Measurements from ENCODE around the gene IGFLR1.
"Not testable (repeated sequence)": the region's sequence is repeated elsewhere in the genome, so short reads cannot be mapped to it uniquely, and the experiment has no call there.

The IGFLR1 gene

GRCh38 chr19:35777086-35777841 lies 35.0 kb upstream of the IGFLR1 start:
- DNase-seq (ENCODE audit: low read depth), result no peak

- no peak for DNase-seq (ENCODE audit: low read depth)
These were observed 34.0 kb upstream of the IGFLR1 start for GRCh38 chr19:35776102-35776788.

GRCh38 chr19:35775298-35776101 lies 33.2 kb upstream of the IGFLR1 start, which contains the start of gene ARHGAP33:
ARHGAP33 (plus strand) TSS chr19:35775564; CDS start chr19:35775659, 95 bp downstream.
- DNase-seq (ENCODE audit: low read depth), result peak; percentile 96

GRCh38 chr19:35775046-35775297 lies 32.7 kb upstream of the IGFLR1 start:
- no peak for DNase-seq (ENCODE audit: low read depth)

- DNase-seq (ENCODE audit: low read depth), result no peak
These were observed 32.2 kb upstream of the IGFLR1 start for GRCh38 chr19:35774274-35775045.

- no peak for DNase-seq (ENCODE audit: low read depth)
These were observed 31.0 kb upstream of the IGFLR1 start for GRCh38 chr19:35773020-35773806.

- not testable (repeated sequence) for DNase-seq (ENCODE audit: low read depth)
These were observed 30.1 kb upstream of the IGFLR1 start for GRCh38 chr19:35772362-35772761.

- no peak for DNase-seq (ENCODE audit: low read depth)
These were observed 25.8 kb upstream of the IGFLR1 start for GRCh38 chr19:35768082-35768421.

- no peak for DNase-seq (ENCODE audit: low read depth)
These were observed 25.2 kb upstream of the IGFLR1 start for GRCh38 chr19:35767288-35768081.

- DNase-seq (ENCODE audit: low read depth), result no peak
These were observed 24.4 kb upstream of the IGFLR1 start for GRCh38 chr19:35766571-35767104.

GRCh38 chr19:35764432-35765315 lies 22.4 kb upstream of the IGFLR1 start:
- DNase-seq (ENCODE audit: low read depth), result no peak

- no peak for DNase-seq (ENCODE audit: low read depth)
These were observed 18.6 kb upstream of the IGFLR1 start for GRCh38 chr19:35760711-35761349.

- DNase-seq (ENCODE audit: low read depth), result no peak
These were observed 17.4 kb upstream of the IGFLR1 start for GRCh38 chr19:35759697-35760096.

- DNase-seq (ENCODE audit: low read depth), result peak; percentile 95
These were observed 15.7 kb upstream of the IGFLR1 start, which contains the start of gene PROSER3 for GRCh38 chr19:35757749-35758608. PROSER3 (plus strand) TSS chr19:35758176; CDS start chr19:35758216, 40 bp downstream.

- DNase-seq (ENCODE audit: low read depth), result no peak
These were observed 15.0 kb upstream of the IGFLR1 start for GRCh38 chr19:35757231-35757748.

GRCh38 chr19:35756377-35757230 lies 14.4 kb upstream of the IGFLR1 start, which contains the start of gene HSPB6:
HSPB6 (minus strand) TSS chr19:35757029; CDS start chr19:35757008, 21 bp downstream.
- no peak for DNase-seq (ENCODE audit: low read depth)

Measured in stimulated activated CD8-positive, alpha-beta memory T cell treated with anti-CD3 and anti-CD28 coated beads, Interleukin-12 subunit alpha, Interleukin-12 subunit beta, amount 100 ng/mL, for 1 hour (primary cell).